Lower lobe of right lung (tissue), 2 donors: ENCODE data around the gene HCN3. TPM values are rescaled to one million over a fixed set of nuclear protein-coding genes. Genes with fewer than 3 reads are reported as not detected.

Experiments
- ATAC-seq, 2 donors: fragments of 200-7000 bp; cut with Tn5 transposase; one replicate each; pipeline ENCODE4 v1.9.1; 2020 to 2022; ENCODE audit warnings: mild to moderate bottlenecking in 2 of 2, moderate library complexity in 2 of 2
- DNase-seq: peaks from one replicate; pipeline ENCODE4 v3.0.0-alpha.2; 2020
- H3K27ac ChIP-seq: fragments of 200-600 bp; one replicate; pipeline ENCODE4 v1.8.0; 2022
- H3K27me3 ChIP-seq: fragments of 200-600 bp; one replicate; pipeline ENCODE4 v1.8.0; 2022; ENCODE audit warnings: low read depth
- H3K36me3 ChIP-seq: fragments of 200-600 bp; one replicate; pipeline ENCODE4 v1.8.0; 2022; ENCODE audit warnings: mild to moderate bottlenecking
- H3K4me1 ChIP-seq: fragments of 200-600 bp; one replicate; pipeline ENCODE4 v1.8.0; 2022
- H3K4me3 ChIP-seq: fragments of 200-600 bp; one replicate; pipeline ENCODE4 v1.8.0; 2022; ENCODE audit warnings: mild to moderate bottlenecking
- H3K9me3 ChIP-seq: fragments of 200-600 bp; one replicate; pipeline ENCODE4 v1.8.0; 2022
- intact Hi-C: fragments of 100-400 bp; cut with DNase I; formaldehyde crosslinking; loops from one replicate; pipeline ENCODE4 v1.11.0; 2022
- total RNA-seq: library from RNA; stranded (reverse); fragmentation: NEBNext Ultra II Directional; extraction: Animal tissue kit (Norgen Biotek cat#: 25700); gene quantifications from one replicate; pipeline ENCODE4 v1.2.1, GENCODE V29; 2021
- TF ChIP-seq, protein P1 (sequence below): fragments of 200-600 bp; IDR thresholded peaks from one replicate; pipeline ENCODE4 v1.8.0; 2022; ENCODE audit warnings: antibody characterized with exemption, mild to moderate bottlenecking
- donor health status: DM: no; HTN: yes; CAD: no; lungs with severe emphysema.

The HCN3 gene
- total RNA-seq, 1 donor from 2014 or later, result 4.2 TPM

DNA sequence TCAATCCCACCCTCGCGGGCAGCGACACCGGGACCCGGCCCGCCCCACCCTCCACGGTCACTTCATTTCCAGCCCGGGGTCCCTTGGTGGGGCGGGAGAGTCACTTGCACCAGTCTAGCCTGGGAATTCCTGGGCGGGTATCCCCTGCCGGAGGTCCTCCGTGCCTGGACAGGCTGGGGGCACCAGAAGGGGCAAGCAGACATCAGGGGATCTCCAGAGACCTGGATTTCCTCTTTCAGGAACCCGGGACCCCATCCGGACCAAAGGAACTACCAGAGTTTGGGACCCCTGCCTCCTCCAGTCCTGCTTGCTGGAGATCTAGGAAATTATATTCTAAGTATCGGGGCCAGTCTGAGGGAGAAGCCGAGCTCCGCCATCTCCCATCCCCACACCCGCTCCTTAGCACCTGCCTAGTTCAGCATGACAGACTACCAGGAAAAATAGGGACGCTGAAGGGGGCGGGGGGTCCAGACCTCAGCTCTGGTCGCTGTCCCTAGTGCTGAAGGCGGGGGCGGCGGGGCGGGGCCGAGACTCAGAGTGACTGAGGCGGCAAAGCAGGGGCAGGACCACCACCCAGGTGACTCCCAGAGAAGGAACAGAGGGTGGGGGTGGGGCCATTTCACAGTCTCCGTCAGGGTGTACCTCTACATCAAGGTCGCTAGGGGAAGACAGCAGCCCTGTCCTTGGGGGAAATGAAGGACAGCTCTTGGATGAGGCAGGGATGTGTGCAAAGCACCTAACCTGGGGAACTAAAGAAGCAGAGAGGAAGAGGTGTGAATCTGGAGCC is 832 bp downstream of the HCN3 start:
- Histone ChIP-seq H3K9me3 (no peaks in the 10 kb centered on the region), H3K4me1 (peaks cover 30% of the 10 kb centered on the region), H3K4me3 (peak overlapping the region; percentile 91), H3K27me3 (no peaks in the 10 kb centered on the region), H3K36me3 (no peaks in the 10 kb centered on the region), H3K27ac (peak overlapping the region; percentile 53)
- TF ChIP-seq, protein P1, sequence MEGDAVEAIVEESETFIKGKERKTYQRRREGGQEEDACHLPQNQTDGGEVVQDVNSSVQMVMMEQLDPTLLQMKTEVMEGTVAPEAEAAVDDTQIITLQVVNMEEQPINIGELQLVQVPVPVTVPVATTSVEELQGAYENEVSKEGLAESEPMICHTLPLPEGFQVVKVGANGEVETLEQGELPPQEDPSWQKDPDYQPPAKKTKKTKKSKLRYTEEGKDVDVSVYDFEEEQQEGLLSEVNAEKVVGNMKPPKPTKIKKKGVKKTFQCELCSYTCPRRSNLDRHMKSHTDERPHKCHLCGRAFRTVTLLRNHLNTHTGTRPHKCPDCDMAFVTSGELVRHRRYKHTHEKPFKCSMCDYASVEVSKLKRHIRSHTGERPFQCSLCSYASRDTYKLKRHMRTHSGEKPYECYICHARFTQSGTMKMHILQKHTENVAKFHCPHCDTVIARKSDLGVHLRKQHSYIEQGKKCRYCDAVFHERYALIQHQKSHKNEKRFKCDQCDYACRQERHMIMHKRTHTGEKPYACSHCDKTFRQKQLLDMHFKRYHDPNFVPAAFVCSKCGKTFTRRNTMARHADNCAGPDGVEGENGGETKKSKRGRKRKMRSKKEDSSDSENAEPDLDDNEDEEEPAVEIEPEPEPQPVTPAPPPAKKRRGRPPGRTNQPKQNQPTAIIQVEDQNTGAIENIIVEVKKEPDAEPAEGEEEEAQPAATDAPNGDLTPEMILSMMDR, result peak; percentile 29
- intact Hi-C loops, result no loop called here
- DNase-seq (peak; percentile 72), ATAC-seq (peak; percentile 22 to 37)

DNA sequence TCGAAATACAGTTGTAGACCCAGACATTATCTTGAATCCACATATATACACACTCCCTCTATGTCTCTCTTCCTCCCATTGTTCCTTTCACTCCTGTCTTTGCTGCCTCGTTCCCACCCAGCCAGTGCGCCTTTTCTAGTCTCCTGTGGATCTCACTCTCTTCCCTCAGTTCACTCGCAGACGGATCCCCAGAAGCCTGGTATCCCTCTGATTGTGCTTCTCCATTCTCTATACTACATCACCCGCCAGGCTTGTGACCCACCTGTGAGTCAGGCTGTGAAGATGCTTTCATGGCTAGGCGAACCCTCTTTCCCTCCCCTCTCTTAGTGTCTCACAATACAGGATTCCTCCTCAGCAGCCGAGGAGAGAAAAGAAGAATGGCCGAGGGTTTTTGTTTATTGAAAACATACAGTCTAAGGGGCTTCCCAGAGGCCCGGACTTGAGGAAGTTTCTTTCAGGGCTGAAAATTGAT is 1.5 kb downstream of the HCN3 start:
- no peak for DNase-seq
- intact Hi-C loops, result no loop called here
- ATAC-seq, result no peak
- H3K27ac ChIP-seq, result no peak overlapping the region
- H3K4me1 ChIP-seq, result peaks cover 28% of the 10 kb centered on the region
- TF ChIP-seq, protein P1, result no peak
- no peaks in the 10 kb centered on the region for H3K27me3 ChIP-seq
- no peak overlapping the region for H3K4me3 ChIP-seq
- no peaks in the 10 kb centered on the region for H3K36me3 ChIP-seq
- H3K9me3 ChIP-seq, result no peaks in the 10 kb centered on the region

DNA sequence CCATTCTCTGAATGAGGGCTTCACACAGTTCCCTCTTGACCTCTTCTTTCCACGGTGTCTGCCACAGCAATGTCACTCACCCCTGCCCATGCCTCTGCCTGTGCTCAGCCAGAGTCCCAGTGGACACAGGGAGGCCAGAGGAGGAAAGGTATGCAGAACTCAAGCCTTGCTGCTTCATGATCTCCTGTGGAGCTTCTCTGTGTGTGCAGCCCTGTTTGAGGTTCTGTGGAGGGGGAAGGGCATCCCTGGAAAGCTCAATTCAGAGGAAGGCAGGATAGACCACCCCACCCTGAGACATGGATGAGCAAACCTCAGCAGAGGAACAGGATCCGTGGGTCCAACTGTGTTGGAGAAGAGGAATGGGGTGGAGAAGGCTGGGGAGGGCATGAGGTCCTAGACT is 2.0 kb downstream of the HCN3 start:
- intact Hi-C loops, result no loop called here
- ATAC-seq, result no peak
- Histone ChIP-seq H3K36me3 (no peaks in the 10 kb centered on the region), H3K27ac (no peak overlapping the region), H3K4me3 (no peak overlapping the region), H3K9me3 (no peaks in the 10 kb centered on the region), H3K4me1 (peaks cover 24% of the 10 kb centered on the region), H3K27me3 (no peaks in the 10 kb centered on the region)
- DNase-seq, result no peak
- TF ChIP-seq, protein P1, result no peak

DNA sequence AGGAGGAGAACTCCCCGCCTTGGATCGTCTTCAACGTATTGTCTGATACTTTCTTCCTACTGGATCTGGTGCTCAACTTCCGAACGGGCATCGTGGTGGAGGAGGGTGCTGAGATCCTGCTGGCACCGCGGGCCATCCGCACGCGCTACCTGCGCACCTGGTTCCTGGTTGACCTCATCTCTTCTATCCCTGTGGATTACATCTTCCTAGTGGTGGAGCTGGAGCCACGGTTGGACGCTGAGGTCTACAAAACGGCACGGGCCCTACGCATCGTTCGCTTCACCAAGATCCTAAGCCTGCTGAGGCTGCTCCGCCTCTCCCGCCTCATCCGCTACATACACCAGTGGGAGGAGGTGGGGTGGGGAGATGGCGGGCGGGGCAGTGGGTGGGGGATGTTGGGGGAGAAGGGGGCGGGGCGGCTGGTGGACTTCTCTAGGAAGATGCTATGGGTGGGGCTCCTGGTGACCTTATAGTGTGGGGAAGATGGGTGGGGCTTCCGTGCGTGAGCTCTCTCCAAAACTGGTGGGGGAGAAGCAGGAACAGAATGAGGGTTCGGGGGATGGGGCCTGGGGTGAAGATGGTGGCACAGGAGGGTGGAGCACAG is 5.3 kb downstream of the HCN3 start:
- ATAC-seq (no peak), DNase-seq (no peak)
- TF ChIP-seq, protein P1, result no peak
- intact Hi-C loops, result no loop called here
- H3K9me3 ChIP-seq, result no peaks in the 10 kb centered on the region
- peaks cover 13% of the 10 kb centered on the region for H3K4me1 ChIP-seq
- no peak overlapping the region for H3K4me3 ChIP-seq
- H3K36me3 ChIP-seq, result no peaks in the 10 kb centered on the region
- H3K27me3 ChIP-seq, result no peaks in the 10 kb centered on the region
- H3K27ac ChIP-seq, result no peak overlapping the region

DNA sequence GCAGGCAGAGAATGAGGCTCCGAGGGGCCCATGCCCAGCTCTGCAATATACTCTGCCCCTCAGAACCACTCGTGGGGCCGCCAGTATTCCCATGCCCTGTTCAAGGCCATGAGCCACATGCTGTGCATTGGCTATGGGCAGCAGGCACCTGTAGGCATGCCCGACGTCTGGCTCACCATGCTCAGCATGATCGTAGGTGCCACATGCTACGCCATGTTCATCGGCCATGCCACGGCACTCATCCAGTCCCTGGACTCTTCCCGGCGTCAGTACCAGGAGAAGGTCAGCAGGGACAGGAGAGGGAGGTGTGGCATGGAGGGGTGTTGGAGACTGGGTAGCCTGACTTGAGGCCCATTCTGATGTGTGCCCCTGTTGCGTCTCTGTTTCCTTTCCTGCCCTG is 7.2 kb downstream of the HCN3 start:
- TF ChIP-seq, protein P1, result no peak
- Histone ChIP-seq H3K27ac (no peak overlapping the region), H3K4me1 (no peaks in the 10 kb centered on the region), H3K9me3 (no peaks in the 10 kb centered on the region), H3K4me3 (no peak overlapping the region), H3K36me3 (no peaks in the 10 kb centered on the region), H3K27me3 (no peaks in the 10 kb centered on the region)
- intact Hi-C loops, result no loop called here
- ATAC-seq (no peak), DNase-seq (no peak)
